HG02885 (cell line): ENCODE results near the gene CTAG2.
"Not testable (repeated sequence)": the region's sequence is repeated elsewhere in the genome, so short reads cannot be mapped to it uniquely, and the experiment has no call there.

ENCODE experiments used
- ATAC-seq: cut with Tn5 transposase; IDR thresholded peaks from one replicate; pipeline ENCODE4 v1.9.1; 2021; ENCODE audit warnings: mild to moderate bottlenecking; ENCODE audit not compliant: unreplicated experiment, poor library complexity

CTAG2 gene

DNA sequence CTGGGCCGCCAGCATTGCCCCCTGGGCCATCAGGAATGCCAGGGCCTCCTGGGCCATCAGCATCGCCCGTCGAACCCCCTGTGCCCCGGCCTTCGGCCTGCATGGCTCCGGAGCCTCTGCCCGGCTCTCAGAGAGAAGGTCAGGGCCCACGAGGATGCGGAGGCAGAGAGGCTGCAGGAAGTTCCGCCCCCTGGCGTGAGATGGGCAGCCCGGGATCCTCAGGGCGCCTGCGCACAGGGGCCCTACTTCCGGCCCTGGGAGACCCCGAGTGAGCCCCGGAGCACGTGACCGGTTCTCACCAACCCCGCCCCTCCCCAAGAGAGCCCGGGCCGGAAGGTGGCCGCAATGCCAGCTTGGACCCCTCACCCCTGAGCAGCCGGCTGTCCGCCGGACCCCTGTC, at the start of gene CTAG2:
Gene CTAG2, minus strand, starts transcription at position 167 of the 400 bp plus-strand sequence. Its CDS starts 64 bp downstream, at position 103.
- ATAC-seq, result not testable (repeated sequence)

DNA sequence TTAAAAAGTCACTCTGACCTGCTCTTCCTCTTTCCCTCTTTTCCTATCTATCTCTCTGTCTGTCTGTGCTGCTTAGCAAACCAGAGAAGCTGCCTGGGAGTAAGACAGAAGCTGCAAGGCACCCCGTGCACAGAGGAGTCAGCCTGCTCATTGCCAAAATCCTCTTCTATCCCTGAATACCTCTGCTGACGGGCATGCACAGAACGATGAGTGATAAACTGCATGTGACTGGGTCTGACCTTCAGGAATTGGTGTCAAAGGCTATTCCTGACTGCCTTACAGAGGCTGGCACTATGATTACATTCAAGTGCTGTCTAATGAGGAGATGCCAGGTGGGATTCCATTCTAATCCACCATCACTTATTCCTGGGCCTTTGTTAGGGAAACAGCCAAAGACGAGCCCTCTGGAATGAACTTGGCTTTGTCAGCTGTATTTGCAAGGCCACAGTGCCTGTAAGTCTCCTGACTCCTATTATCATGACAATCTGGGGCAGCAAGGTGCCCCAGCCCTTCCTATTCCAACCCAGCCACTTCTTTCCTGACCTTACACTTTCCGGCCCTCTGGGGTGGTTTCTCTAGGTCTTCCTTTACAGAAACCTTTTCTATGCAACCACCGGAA, 45.4 kb upstream of the CTAG2 start:
- no peak for ATAC-seq

DNA sequence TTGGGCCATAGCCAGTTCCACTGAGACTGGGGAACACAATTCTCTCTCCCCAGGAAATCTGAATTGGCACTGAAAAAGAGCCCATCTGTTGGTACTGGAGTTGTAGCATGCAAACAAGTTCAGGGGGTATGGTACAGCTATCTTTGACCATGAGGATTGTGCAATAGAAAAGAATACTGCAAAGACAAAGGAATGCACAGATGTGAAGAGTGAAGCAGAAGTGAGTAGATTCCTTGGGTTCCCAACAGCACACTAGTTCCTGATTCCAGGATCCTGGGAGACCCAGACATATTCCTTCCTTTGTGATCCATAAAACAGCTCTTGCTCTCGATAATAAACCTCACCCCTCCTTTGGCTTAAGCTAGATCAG, 43.3 kb upstream of the CTAG2 start:
- ATAC-seq, result no peak

DNA sequence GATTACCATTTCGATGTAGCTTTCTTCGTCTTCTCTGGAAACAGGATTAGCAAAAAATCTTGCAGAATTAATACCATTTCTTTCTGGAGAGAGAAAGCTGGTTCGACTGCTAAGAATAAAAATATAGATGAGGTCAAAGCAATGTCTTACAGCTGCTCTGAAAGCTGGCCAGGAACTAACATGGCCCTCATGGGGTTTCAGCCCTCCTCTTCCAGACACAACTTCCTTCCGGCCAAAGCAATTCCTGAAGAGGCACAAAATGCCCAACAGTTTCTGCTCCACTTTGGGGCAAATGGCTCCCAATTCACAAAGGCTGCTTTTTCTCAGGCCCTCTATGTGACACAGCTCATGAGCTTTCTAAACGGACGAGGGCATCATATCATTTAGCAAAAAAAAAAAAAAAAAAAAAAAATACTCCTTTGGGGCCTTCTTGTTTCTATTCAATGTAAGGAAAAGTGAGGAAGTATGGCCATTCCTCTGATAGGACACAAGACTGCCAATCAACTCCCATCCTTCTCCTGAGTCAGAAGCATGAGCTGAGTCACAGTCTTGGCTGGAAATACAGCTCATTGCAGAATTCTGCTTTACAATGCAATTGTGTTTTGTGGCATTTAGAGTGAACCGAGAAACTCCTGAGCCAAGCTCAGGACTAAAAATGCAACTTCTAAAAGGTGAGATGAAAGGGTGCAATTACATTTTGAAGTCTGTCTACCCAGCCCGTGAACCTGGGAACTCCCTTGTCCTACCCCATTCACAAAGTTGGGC, 42.7 kb upstream of the CTAG2 start:
- no peak for ATAC-seq

DNA sequence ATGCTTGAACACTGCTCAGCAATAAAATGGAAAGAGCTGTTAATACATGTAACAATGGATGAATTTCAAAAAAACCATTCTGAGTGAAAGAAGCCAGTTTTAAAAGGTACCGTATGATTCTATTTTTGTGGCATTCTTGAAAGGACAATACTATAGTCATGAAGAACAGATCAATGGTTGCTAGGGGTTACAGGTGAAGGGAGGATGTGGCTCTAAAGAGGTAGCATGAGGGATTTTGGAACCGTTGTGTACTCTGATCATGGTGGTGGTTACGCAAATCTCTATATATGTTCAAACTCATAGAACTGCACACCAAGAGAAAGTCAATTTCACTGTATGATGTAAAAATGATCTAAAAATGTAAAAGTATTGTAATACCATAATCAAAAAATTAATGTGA, 40.0 kb upstream of the CTAG2 start:
- ATAC-seq, result no peak

DNA sequence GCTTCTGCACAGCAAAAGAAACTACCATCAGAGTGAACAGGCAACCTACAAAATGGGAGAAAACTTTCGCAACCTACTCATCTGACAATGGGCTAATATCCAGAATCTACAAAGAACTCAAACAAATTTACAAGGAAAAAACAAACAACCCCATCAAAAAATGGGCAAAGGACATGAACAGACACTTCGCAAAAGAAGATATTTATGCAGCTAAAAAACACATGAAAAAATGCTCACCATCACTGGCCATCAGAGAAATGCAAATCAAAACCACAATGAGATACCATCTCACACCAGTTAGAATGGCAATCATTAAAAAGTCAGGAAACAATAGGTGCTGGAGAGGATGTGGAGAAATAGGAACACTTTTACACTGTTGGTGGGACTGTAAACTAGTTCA, 37.1 kb upstream of the CTAG2 start:
- ATAC-seq, result not testable (repeated sequence)

DNA sequence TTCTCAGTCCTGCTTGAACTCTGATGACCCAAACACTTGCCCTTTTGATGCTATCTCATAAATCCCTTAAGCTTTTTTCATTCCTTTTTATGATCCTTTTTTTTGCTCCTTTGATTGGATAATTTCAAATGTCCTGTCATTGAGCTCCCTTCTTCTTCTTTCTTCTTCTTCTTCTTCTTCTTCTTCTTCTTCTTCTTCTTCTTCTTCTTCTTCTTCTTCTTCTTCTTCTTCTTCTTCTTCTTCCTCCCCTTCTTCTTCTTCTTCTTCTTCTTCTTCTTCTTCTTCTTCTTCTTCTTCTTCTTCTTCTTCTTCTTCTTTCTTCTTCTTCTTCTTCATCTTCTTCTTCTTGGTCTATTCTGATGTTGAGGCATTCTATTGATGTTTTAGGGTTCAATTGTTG, 18.7 kb upstream of the CTAG2 start:
- not testable (repeated sequence) for ATAC-seq

DNA sequence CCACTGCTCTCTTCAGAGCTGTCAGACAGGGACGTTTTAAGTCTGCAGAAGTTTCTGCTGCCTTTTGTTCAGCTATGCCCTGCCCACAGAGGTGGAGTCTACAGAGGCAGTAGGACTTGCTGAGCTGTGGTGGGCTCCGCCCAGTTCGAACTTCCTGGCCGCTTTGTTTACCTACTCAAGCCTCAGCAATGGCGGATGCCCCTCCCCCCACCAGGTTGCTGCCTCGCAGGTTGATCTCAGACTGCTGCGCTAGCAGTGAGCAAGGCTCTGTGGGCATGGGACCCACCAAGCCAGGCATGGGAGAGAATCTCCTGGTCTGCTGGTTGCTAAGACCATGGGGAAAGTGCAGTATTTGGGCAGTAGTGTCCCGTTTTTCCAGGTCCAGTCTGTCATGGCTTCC, 17.5 kb upstream of the CTAG2 start:
- ATAC-seq, result not testable (repeated sequence)

DNA sequence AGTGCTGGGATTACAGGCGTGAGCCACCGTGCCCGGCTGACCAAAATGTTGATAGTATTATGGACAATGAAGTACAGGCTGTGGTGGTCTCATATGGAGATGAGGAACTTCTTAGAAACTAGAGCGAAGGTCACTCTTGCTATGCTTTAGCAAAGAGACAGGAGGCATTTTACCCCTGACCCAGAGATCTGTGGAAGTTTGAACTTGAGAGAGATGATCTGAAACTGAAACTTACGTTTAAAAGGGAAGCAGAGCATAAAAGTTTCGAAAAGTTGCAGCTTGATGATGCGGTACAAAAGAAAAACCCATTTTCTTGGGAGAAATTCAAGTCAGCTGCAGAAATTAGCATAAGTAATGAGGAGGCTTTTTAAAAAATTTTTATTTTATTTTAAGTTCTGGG, 8.5 kb upstream of the CTAG2 start:
- no peak for ATAC-seq

DNA sequence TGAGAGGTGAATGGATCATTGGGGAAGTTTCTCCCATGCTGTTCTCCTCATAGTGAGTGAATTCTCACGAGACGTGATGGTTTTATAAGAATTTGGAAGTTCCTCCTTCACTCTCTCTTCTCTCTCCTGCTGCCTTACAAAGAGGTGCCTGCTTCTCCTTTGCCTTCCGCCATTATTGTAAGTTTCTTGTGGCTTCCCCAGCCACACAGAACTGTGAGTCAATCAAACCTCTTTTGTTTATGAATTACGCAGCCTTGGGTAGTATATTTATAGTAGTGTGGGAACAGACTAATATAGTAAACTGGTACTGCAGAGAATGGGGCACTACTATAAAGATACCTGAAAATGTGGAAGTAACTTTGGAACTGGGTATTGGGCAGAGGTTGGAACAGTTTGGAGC, 7.8 kb upstream of the CTAG2 start:
- ATAC-seq, result no peak

DNA sequence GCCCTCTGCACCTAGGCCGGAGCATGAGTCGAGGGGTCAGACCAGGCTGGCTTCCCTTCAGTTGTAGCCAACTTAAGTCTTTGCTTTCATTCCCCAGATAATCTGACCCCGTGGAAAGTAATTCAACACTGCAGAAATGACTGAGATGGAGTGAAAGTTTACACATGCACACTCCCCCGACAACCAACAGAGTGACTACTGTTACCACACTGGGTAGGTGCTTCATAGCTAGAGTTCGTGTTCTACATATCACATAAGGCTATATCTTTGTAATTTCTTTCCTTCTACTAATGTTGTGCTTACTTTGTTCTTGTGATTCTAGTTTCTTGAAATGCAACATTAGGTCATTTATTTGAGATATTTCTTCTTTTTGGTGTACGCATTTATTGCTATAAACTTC, 7.2 kb upstream of the CTAG2 start:
- no peak for ATAC-seq

DNA sequence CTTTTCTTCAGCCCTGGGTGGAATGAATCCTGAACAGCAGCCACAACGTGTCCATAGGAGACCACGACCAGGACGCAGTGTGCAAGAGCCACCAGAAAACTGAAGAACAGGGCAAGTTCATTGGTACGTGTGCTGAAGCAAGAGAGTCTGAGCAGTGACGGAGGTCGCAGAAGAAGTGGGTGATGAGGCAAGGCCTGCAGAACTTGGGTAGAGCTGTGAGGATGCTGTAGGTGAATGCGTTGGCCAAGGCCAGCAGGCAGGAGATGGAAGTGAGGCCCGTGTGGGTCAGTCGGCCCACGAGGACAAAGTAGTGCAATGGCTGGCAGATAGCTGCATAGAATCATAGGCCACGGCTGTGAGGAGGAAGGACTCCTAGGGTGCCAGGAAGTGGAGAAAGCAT, 5.6 kb upstream of the CTAG2 start:
- ATAC-seq, result no peak

DNA sequence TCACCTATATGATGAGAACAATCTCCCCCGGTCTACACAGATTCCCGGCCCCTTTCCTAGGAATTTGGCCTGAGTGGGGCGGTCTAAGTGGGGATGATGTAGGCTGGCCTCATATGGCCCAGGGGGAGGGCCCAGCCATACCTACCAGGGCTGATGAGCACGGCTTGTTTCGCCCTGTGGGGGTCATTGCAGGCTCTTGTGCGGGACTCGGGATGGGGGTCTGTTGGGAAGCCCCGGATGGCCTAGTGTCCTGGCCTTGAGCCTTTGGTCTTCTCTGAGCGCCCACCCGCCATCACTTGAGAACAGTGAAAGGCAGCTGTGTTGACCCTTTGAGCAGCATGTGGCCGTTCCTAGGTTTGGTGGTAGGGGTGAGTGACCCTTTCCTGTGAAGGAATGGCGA, 4.8 kb upstream of the CTAG2 start:
- no peak for ATAC-seq

DNA sequence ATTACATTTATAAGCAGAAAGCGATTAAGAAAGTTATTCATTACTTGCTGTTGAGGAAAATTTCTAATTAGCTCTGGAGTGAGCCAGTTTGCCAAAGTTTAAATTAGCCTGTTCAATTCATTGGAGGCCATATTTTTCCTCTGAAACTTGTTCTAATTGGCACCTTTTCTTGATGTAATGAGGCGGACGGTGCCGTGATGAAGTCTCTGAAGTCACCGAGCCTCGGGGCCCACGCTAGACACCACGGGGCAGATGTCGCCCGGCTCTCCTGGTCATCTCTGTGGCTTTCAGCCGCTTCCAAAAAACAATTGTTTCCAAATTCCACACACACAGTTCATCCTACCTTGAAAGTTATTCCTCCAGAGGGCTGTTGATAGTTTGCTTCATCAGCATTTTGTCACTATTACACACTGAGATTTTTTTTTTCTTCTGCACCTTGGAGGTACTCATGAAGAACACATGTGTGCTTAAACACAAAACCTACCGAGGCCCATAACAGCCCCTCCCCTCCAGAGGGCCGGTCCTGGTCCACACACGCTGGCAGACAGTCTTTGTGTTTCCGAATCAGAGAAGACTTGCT, 3.9 kb upstream of the CTAG2 start:
- no peak for ATAC-seq

DNA sequence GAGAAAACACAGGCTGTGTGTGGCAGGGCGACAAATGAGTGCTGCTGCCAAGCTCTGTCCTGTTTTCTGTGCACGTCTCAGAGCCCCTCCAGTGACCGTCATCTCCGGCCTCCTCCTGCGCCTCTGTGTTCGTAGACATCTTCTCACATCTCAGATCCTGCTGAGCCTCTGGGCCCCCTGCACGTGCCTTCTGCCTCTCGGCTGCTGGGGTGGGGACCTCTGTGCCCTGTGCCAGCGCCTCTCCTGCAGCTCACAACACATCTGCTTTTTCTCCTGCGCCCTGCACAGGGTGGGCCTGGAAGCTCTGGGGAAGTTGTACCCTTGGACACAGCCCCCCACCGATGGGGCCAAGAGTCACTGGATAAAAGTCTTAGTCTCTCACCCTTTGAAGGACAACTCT, 2.4 kb upstream of the CTAG2 start:
- no peak for ATAC-seq

DNA sequence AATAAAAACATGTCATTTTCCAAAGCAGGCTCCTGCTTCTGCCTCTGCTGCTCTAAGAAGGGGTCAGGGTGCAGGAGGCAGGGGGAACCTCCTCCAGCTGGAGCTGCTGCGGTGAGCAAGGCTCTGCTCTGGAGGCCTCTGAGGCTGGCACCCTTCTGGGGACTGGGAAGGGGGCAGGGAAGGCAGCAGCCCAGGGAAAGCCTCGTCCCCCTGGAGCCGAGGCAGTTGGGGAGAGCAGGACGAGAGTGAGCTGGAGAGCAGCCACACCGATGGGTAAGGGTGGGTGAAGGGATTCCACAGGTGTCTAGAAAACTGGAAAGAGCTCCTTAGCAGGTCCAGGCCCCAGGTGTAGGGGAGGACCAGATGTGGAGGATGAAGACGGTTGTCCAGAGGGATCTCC, 2.0 kb upstream of the CTAG2 start:
- no peak for ATAC-seq

DNA sequence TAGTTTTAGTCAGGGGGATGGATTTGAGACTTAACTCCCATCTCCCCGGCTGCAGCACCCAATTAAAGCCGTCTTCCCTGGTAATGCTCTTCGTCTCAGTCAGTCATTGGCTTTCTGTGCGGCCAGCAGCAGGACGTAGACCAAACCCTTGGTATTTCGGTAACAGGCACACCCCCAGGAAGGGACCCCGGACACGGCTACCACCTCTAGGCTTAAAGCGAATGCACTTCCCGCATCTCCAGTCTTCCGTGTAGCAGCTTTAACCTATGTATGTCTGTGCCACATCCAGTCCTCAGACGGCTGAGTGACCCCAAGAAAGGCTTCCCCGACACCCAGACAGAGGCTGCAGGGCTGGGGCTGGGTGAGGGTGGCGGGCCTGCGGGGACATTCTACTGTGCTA, 1.5 kb upstream of the CTAG2 start:
- ATAC-seq, result no peak

DNA sequence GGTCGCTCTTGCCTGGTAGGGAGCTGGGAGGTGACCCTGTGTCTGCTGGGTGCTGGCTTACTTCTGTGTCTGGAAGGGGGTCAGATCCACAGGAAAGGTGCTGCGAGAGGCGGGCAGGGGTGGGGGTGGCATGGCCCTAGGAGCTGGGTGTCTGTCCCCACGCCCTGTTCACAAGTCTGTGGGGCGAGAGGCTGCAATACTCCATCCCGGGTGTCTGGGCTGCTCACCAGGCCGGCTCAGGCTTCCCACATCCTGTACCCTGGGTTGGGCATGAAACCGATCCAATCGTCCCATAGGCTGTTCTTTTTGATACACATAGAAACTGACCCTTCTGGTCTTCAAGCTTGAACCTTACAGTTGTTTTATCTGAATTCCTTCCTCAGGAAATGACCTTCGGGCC, 993 bp upstream of the CTAG2 start:
- ATAC-seq, result no peak

DNA sequence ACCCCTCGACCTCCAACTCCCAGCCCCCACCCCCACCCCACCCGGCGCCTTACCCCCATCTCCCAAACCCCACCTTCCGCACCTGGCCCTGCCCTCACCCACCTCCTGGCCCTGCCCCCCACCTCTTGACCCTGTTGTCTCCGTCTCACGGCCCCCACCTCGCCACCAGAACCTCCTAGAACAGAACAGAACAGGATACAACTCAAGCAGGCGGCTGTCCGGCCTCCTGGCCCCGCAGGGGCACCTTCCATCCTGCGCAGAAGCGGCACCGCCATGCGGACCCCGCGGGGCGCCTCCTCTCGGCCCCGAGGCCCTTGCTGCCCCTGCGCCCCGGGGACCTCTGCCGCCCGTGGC, 354 bp downstream of the CTAG2 start:
- ATAC-seq, result no peak

DNA sequence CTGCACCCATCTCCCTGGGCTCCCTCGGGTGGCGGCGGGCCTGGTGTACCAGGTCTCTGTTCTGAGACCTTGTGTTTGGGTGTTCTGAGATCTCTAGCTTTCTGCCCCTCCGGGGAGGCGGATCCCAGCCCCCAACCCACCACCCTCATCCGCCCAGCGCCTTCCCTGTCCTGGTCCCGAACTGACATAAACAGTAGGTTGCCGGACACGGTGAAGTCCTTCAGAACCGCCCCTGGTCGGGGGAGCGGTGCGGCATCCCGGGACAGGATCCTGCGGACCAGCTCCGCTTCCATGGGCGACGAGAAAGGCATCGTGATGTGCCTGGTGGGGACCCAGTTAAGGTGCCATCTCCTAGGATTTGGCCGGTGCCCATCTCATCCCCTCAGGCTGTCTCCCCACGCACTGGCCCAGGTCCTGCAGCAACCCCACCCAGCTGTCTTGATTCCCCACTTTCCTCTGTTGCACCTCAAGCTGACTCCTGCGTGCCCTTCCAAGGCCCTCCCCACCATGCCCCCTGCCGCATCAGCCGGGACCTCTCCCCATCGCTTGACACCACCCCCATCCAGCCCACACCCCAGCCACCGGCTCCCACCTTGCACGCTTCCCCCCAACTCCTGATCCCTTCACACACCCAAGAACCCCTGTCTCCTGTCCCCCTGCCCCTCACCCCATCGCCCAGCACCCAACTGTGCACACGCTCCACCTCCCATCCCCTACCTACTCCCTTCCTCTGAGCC, 900 bp downstream of the CTAG2 start:
- ATAC-seq, result no peak

DNA sequence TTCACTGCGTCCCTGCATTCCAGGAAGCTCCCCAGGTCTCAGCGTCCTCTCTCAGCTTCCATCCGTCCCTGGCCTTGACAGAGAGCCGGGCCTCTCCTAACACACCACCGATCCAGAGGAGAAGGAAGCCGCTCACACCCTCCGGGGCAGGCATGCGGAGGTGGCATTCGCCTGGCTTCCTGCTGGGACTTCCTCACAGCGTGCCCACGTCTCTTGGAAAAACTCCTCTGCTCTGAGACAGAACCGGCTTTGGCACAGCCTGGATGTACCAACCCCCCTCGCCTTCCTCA, 3.2 kb downstream of the CTAG2 start:
- ATAC-seq, result no peak
